Adrenal gland (tissue), 19 donors: ENCODE data around the gene SERF1A. TPM values are rescaled to one million over a fixed set of nuclear protein-coding genes. Genes with fewer than 3 reads are reported as not detected.
"Not testable (repeated sequence)": the region's sequence is repeated elsewhere in the genome, so short reads cannot be mapped to it uniquely, and the experiment has no call there.

Experiments used
- DNase-seq, 7 donors: peaks; one replicate each; pipeline ENCODE4 v3.0.0-alpha.2; 2019 to 2020
- H3K27ac ChIP-seq, 5 donors: fragments of 200-600 bp; sonication (generic) in 4 of 5; 1 replicate in 3 of 5; 2 replicates in 2 of 5; pipeline versions ENCODE4 v1.5.1 to v1.8.0; 2016 to 2020; ENCODE audit warnings: mild to moderate bottlenecking in 1 of 5
- H3K27me3 ChIP-seq: fragments of 200-600 bp; 2 replicates; pipeline ENCODE4 v1.8.0; 2021
- H3K36me3 ChIP-seq, 2 donors: fragments of 200-600 bp; replicated peaks in 1 of 2; 1 replicate in 1 of 2; 2 replicates in 1 of 2; pipeline versions ENCODE4 v1.5.1 to v1.8.0; 2018 to 2022
- H3K4me1 ChIP-seq, 2 donors: fragments of 200-600 bp; replicated peaks in 1 of 2; 1 replicate in 1 of 2; 2 replicates in 1 of 2; pipeline versions ENCODE4 v1.5.1 to v1.8.0; 2018 to 2021
- H3K4me3 ChIP-seq, 4 donors: fragments of 200-600 bp; sonication (generic) in 3 of 4; one replicate each; pipeline ENCODE4 v1.5.1; 2016 to 2018
- H3K9me3 ChIP-seq, 3 donors: fragments of 200-600 bp; sonication (generic) in 1 of 3; replicated peaks in 1 of 3; 1 replicate in 2 of 3; 2 replicates in 1 of 3; pipeline versions ENCODE4 v1.5.1 to v1.8.0; 2016 to 2021
- WGBS, 4 donors: extraction: QIAGEN DNeasy Blood & Tissue Kit in 2 of 4; methylation state at CpG; one replicate each; pipeline versions ENCODE4 v1.1.5 to v1.1.7; 2013 to 2017; 5-methylcytosine and 5-hydroxymethylcytosine counted together
- intact Hi-C, 2 donors: fragments of 100-400 bp; cut with DNase I; formaldehyde crosslinking; loops; one replicate each; pipeline versions ENCODE4 v1.14.1 to v1.15.0; 2022 to 2023
- long read RNA-seq, 10 donors: library from polyadenylated mRNA in 3 of 10; unstranded in 2 of 10; stranded (forward) in 1 of 10; transcript quantifications; one replicate each; pipeline ENCODE4 v2.0.0 and lab custom pipeline, GENCODE V29; 2021 to 2026
- polyA plus RNA-seq, 3 donors: library from polyadenylated mRNA; stranded (reverse); fragments of 200-250 nt in 2 of 3; fragments of 350-450 nt in 1 of 3; fragmentation: Illumina TruSeq in 1 of 3; extraction: RNeasy Lipid Tissue Mini Kit (QIAGEN cat#74804) in 1 of 3; gene quantifications; one replicate each; pipeline ENCODE4 v1.2.3, GENCODE V29; 2013 to 2014
- total RNA-seq, 9 donors: library from RNA; depleted of rRNA in 4 of 9; stranded (reverse); fragments of >200 nt in 4 of 9; fragments of 120-200 nt in 1 of 9; fragmentation: NEBNext Ultra II Directional in 1 of 9; extraction: Animal tissue kit (Norgen Biotek cat#: 25700) in 1 of 9; gene quantifications; one replicate each; pipeline versions ENCODE4 v1.1.0 to v1.2.4, GENCODE V29; 2013 to 2023
- donor health status: healthy with polysubstance abuse.
- donor health status: Bipolar disorder and iron deficiency.
- donor health status: DM: yes; HTN: yes; CAD: no.
- donor health status: DM: no; HTN: no; CAD: no.
- donor health status: DM: no; HTN: no; CAD: no.
- donor health status: DM: yes; HTN: yes; CAD: no.

The SERF1A gene
- total RNA-seq (10 to 100 TPM in 1 of 9 donors, 1 to 10 TPM in 8; 2.6 to 21.1 (median 6.7) TPM), polyA plus RNA-seq (10 to 100 TPM in 1 of 3 donors, 1 to 10 TPM in 2; 2.2 to 10.0 (median 5.1) TPM)
- long read RNA-seq, donor 1, transcript SERF1A-201 (3 exons, 963 nt), result major isoform, 10 of 21 reads
- long read RNA-seq, donor 1, partial matches to known transcripts, result 8 of 21 reads
- long read RNA-seq, donor 1, other reads (novel, unspliced or antisense), result 0 of 21 reads
- long read RNA-seq, donor 2, transcript SERF1A-201 (3 exons, 963 nt), result major isoform, 7 of 16 reads
- long read RNA-seq, donor 2, partial matches to known transcripts, result 6 of 16 reads
- long read RNA-seq, donor 2, other reads (novel, unspliced or antisense), result 0 of 16 reads
- long read RNA-seq, donor 3, transcript SERF1A-201 (3 exons, 963 nt), result major isoform, 10 of 13 reads
- long read RNA-seq, donor 3, partial matches to known transcripts, result 0 of 13 reads
- long read RNA-seq, donor 3, other reads (novel, unspliced or antisense), result 0 of 13 reads
- long read RNA-seq, donor 4, transcript SERF1A-201 (3 exons, 963 nt), result major isoform, 13 of 15 reads
- long read RNA-seq, donor 4, partial matches to known transcripts, result 0 of 15 reads
- long read RNA-seq, donor 4, other reads (novel, unspliced or antisense), result 1 of 15 reads
- long read RNA-seq, donor 5, transcript SERF1A-201 (3 exons, 963 nt), result major isoform, 17 of 21 reads
- long read RNA-seq, donor 5, partial matches to known transcripts, result 0 of 21 reads
- long read RNA-seq, donor 5, other reads (novel, unspliced or antisense), result 0 of 21 reads
- long read RNA-seq, donor 6, transcript SERF1A-201 (3 exons, 963 nt), result major isoform, 6 of 8 reads
- long read RNA-seq, donor 6, partial matches to known transcripts, result 0 of 8 reads
- long read RNA-seq, donor 6, other reads (novel, unspliced or antisense), result 1 of 8 reads
- long read RNA-seq, donor 7, transcript SERF1A-201 (3 exons, 963 nt), result major isoform, 5 of 7 reads
- long read RNA-seq, donor 7, partial matches to known transcripts, result 0 of 7 reads
- long read RNA-seq, donor 7, other reads (novel, unspliced or antisense), result 0 of 7 reads
- long read RNA-seq, donor 8, transcript SERF1A-201 (3 exons, 963 nt), result major isoform, 12 of 16 reads
- long read RNA-seq, donor 8, partial matches to known transcripts, result 0 of 16 reads
- long read RNA-seq, donor 8, other reads (novel, unspliced or antisense), result 0 of 16 reads
- long read RNA-seq, donor 9, transcript SERF1A-201 (3 exons, 963 nt), result major isoform, 6 of 9 reads
- long read RNA-seq, donor 9, partial matches to known transcripts, result 0 of 9 reads
- long read RNA-seq, donor 9, other reads (novel, unspliced or antisense), result 0 of 9 reads
- long read RNA-seq, donor 10, transcript SERF1A-201 (3 exons, 963 nt), result major isoform, 7 of 12 reads
- long read RNA-seq, donor 10, partial matches to known transcripts, result 0 of 12 reads
- long read RNA-seq, donor 10, other reads (novel, unspliced or antisense), result 0 of 12 reads

- H3K27ac ChIP-seq, DNase-seq, H3K4me3 ChIP-seq, H3K9me3 ChIP-seq, intact Hi-C loops, H3K36me3 ChIP-seq, H3K27me3 ChIP-seq, H3K4me1 ChIP-seq: not testable (repeated sequence)
- no CpG with 5 or more reads among the region's 66 CpGs for WGBS, 4 donors
Observed at GRCh38 chr5:70900533-70901271, at the start of gene SERF1A. Gene SERF1A, plus strand, starts transcription at chr5:70900669. Its CDS starts 201 bp downstream, at chr5:70900870.

- intact Hi-C loops, H3K27me3 ChIP-seq, H3K36me3 ChIP-seq, H3K4me1 ChIP-seq, DNase-seq, H3K9me3 ChIP-seq, H3K27ac ChIP-seq, H3K4me3 ChIP-seq: not testable (repeated sequence)
- no CpG with 5 or more reads among the region's 2 CpGs for WGBS, 4 donors
Observed at GRCh38 chr5:70866778-70867177, 33.7 kb upstream of the SERF1A start.

- intact Hi-C loops, DNase-seq, H3K4me3 ChIP-seq, H3K27me3 ChIP-seq, H3K4me1 ChIP-seq, H3K9me3 ChIP-seq, H3K36me3 ChIP-seq, H3K27ac ChIP-seq: not testable (repeated sequence)
- no CpG with 5 or more reads among the region's 1 CpG for WGBS, 4 donors
Observed at GRCh38 chr5:70870626-70871025, 29.8 kb upstream of the SERF1A start.

- H3K36me3 ChIP-seq, H3K9me3 ChIP-seq, DNase-seq, H3K4me3 ChIP-seq, intact Hi-C loops, H3K27ac ChIP-seq, H3K27me3 ChIP-seq, H3K4me1 ChIP-seq: not testable (repeated sequence)
- no CpG with 5 or more reads among the region's 2 CpGs for WGBS, 4 donors
Observed at GRCh38 chr5:70896076-70896475, 4.4 kb upstream of the SERF1A start.

GRCh38 chr5:70901272-70901571 lies 753 bp downstream of the SERF1A start:
- H3K27ac ChIP-seq, H3K4me3 ChIP-seq, H3K4me1 ChIP-seq, H3K9me3 ChIP-seq, H3K36me3 ChIP-seq, intact Hi-C loops, H3K27me3 ChIP-seq, DNase-seq: not testable (repeated sequence)
- WGBS, 4 donors, result no CpG with 5 or more reads among the region's 5 CpGs

- H3K4me1 ChIP-seq, H3K9me3 ChIP-seq, H3K27me3 ChIP-seq, H3K4me3 ChIP-seq, H3K27ac ChIP-seq, DNase-seq, intact Hi-C loops, H3K36me3 ChIP-seq: not testable (repeated sequence)
- WGBS, 4 donors, result no CpG with 5 or more reads among the region's 5 CpGs
Observed at GRCh38 chr5:70906624-70907023, 6.2 kb downstream of the SERF1A start.

- H3K9me3 ChIP-seq, H3K36me3 ChIP-seq, H3K4me1 ChIP-seq, H3K27me3 ChIP-seq, H3K4me3 ChIP-seq, H3K27ac ChIP-seq, intact Hi-C loops, DNase-seq: not testable (repeated sequence)
Observed at GRCh38 chr5:70916829-70917228, 16.4 kb downstream of the SERF1A start.

- H3K36me3 ChIP-seq, H3K4me1 ChIP-seq, H3K9me3 ChIP-seq, H3K27ac ChIP-seq, H3K27me3 ChIP-seq, DNase-seq, H3K4me3 ChIP-seq, intact Hi-C loops: not testable (repeated sequence)
- WGBS, 4 donors, result no CpG with 5 or more reads among the region's 16 CpGs
Observed at GRCh38 chr5:70925211-70925562, 24.7 kb downstream of the SERF1A start.

- intact Hi-C loops, H3K4me1 ChIP-seq, DNase-seq, H3K27me3 ChIP-seq, H3K9me3 ChIP-seq, H3K36me3 ChIP-seq, H3K4me3 ChIP-seq, H3K27ac ChIP-seq: not testable (repeated sequence)
- WGBS, 4 donors, result no CpG with 5 or more reads among the region's 6 CpGs
Observed at GRCh38 chr5:70931709-70932368, 31.4 kb downstream of the SERF1A start.

- no CpG with 5 or more reads among the region's 1 CpG for WGBS, 4 donors
- intact Hi-C loops, H3K9me3 ChIP-seq, DNase-seq, H3K4me3 ChIP-seq, H3K4me1 ChIP-seq, H3K36me3 ChIP-seq, H3K27ac ChIP-seq, H3K27me3 ChIP-seq: not testable (repeated sequence)
Observed at GRCh38 chr5:70932560-70932959, 32.1 kb downstream of the SERF1A start.
